HG02852 (cell line): ENCODE data around the gene DYNC1H1.

ENCODE experiments used
- ATAC-seq: cut with Tn5 transposase; IDR thresholded peaks from one replicate; pipeline ENCODE4 v1.9.1; 2021; ENCODE audit warnings: mild to moderate bottlenecking, moderate library complexity; ENCODE audit not compliant: unreplicated experiment

The DYNC1H1 gene

GRCh38 chr14:101964297-101965180 is at the start of gene DYNC1H1:
DYNC1H1 (plus strand) TSS chr14:101964573; CDS start chr14:101964692, 119 bp downstream.
- peak; percentile 79 for ATAC-seq

- no peak for ATAC-seq
Observed at GRCh38 chr14:101915871-101916815, 48.2 kb upstream of the DYNC1H1 start.

GRCh38 chr14:101916816-101917412 is 47.5 kb upstream of the DYNC1H1 start:
- no peak for ATAC-seq

- no peak for ATAC-seq
Observed at GRCh38 chr14:101917413-101918017, 46.9 kb upstream of the DYNC1H1 start.

GRCh38 chr14:101918065-101918989 is 46.0 kb upstream of the DYNC1H1 start:
- ATAC-seq, result no peak

- ATAC-seq, result no peak
Observed at GRCh38 chr14:101920271-101920670, 44.1 kb upstream of the DYNC1H1 start.

GRCh38 chr14:101922866-101923265 is 41.5 kb upstream of the DYNC1H1 start:
- ATAC-seq, result no peak

- no peak for ATAC-seq
Observed at GRCh38 chr14:101925152-101925551, 39.2 kb upstream of the DYNC1H1 start.

- ATAC-seq, result no peak
Observed at GRCh38 chr14:101926085-101926484, 38.3 kb upstream of the DYNC1H1 start.

- ATAC-seq, result no peak
Observed at GRCh38 chr14:101926620-101927019, 37.8 kb upstream of the DYNC1H1 start.

- ATAC-seq, result no peak
Observed at GRCh38 chr14:101927859-101928258, 36.5 kb upstream of the DYNC1H1 start.

- no peak for ATAC-seq
Observed at GRCh38 chr14:101928415-101928841, 35.9 kb upstream of the DYNC1H1 start.

- ATAC-seq, result no peak
Observed at GRCh38 chr14:101929096-101929495, 35.3 kb upstream of the DYNC1H1 start.

- ATAC-seq, result no peak
Observed at GRCh38 chr14:101929946-101930345, 34.4 kb upstream of the DYNC1H1 start.

GRCh38 chr14:101932673-101933072 is 31.7 kb upstream of the DYNC1H1 start:
- ATAC-seq, result no peak

- ATAC-seq, result no peak
Observed at GRCh38 chr14:101933209-101933608, 31.2 kb upstream of the DYNC1H1 start.

GRCh38 chr14:101934601-101935150 is 29.7 kb upstream of the DYNC1H1 start:
- ATAC-seq, result no peak

GRCh38 chr14:101937926-101938767 is 26.2 kb upstream of the DYNC1H1 start:
- ATAC-seq, result no peak
